Ishikawa (cell line): ENCODE measurements around the gene RXRA.

ENCODE experiments used
- CEBPB ChIP-seq: IDR thresholded peaks from 2 replicates; pipeline ENCODE4 v1.6.1; 2012
- CREB1 ChIP-seq: IDR thresholded peaks from 2 replicates; pipeline ENCODE4 v1.6.1; 2012; ENCODE audit warnings: low read depth
- EGR1 ChIP-seq: IDR thresholded peaks from 2 replicates; pipeline ENCODE4 v1.6.1; 2012
- EP300 ChIP-seq: IDR thresholded peaks from 2 replicates; pipeline ENCODE4 v1.6.1; 2012; ENCODE audit warnings: borderline replicate concordance
- FOXM1 ChIP-seq: IDR thresholded peaks from 2 replicates; pipeline ENCODE4 v1.6.1; 2012; ENCODE audit warnings: low read depth, borderline replicate concordance
- MAX ChIP-seq: IDR thresholded peaks from 2 replicates; pipeline ENCODE4 v1.6.1; 2012
- NFIC ChIP-seq: IDR thresholded peaks from 2 replicates; pipeline ENCODE4 v1.6.1; 2012
- RAD21 ChIP-seq: IDR thresholded peaks from 2 replicates; pipeline ENCODE4 v1.6.1; 2012; ENCODE audit warnings: low read depth
- REST ChIP-seq: IDR thresholded peaks from 2 replicates; pipeline ENCODE4 v1.6.1; 2012; ENCODE audit warnings: low read depth, mild to moderate bottlenecking
- TAF1 ChIP-seq: IDR thresholded peaks from 2 replicates; pipeline ENCODE4 v1.6.1; 2012; ENCODE audit warnings: low read depth, mild to moderate bottlenecking
- TCF12 ChIP-seq: IDR thresholded peaks from 2 replicates; pipeline ENCODE4 v1.6.1; 2012; ENCODE audit warnings: low read depth
- TEAD4 ChIP-seq: IDR thresholded peaks from 2 replicates; pipeline ENCODE4 v1.6.1; 2012
- USF1 ChIP-seq: IDR thresholded peaks from 2 replicates; pipeline ENCODE4 v1.6.1; 2012
- YY1 ChIP-seq: IDR thresholded peaks from 2 replicates; pipeline ENCODE4 v1.6.1; 2012; ENCODE audit warnings: low read depth
- ZBTB7A ChIP-seq: IDR thresholded peaks from 2 replicates; pipeline ENCODE4 v1.6.1; 2012; ENCODE audit warnings: low read depth

RXRA gene

DNA sequence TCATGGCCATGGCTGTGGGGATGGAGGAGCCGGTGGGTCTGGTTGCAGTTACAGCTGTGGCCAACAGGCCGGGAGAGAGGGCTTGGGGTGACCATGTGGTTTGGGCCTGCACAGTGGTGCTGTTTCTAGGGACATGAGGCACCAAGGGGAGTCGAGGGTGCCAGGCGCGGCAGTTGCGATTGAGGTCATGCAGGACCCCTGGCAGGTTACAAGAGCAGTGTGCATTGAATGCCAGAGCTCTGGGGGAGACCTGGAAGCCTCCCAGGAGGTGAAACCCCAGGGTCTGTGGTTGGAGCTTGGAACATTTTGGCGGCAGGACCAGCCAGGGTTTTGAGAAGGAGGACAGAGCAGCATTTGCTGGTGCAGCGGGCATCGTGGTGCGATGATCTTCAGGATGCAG, 21.7 kb downstream of the RXRA start:
- TF ChIP-seq TCF12: no peak
- TF ChIP-seq TAF1: no peak
- TF ChIP-seq REST: no peak
- TF ChIP-seq CEBPB: no peak
- TF ChIP-seq FOXM1: no peak
- TF ChIP-seq CREB1: no peak
- TF ChIP-seq MAX: no peak
- TF ChIP-seq EGR1: no peak
- TF ChIP-seq RAD21: no peak
- no peak for TF ChIP-seq YY1
- TF ChIP-seq NFIC: no peak
- TF ChIP-seq EP300: no peak
- TF ChIP-seq TEAD4: no peak

DNA sequence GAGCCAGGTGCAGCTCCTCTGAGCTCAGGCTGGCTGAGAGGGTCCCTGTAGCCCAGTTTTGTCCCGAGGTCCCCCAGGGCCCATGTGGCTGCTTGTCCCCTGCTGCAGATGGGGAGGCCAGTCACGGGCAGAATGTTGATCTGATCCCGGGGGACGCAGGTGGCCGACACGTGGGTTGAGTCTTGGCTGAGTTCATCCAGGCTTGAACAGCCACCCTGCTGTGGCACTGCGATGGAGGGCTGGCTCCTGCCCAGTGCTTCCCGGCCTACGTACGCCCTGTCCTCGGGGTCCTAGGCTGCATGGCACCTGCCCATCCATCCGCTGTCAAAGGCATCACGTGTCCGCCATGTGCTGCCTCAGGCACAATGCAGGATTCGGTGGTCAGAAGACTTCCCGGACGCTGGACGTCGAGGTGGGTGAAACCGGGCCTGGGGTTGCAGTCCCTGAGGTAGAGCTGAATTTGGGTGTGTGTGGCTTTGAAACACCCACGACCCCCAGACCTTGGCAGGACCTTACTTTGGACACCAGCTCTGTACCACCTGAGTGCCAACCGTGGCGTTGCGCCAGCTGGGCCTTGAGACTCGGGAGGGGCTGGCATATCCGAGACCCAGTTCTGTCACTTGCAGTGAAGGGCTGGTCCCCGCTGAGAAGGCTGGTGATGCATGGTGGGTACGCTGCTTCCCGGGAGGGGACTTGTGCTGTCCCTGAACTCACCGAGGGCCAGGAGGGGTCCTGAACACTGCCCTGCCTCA, 22.3 kb downstream of the RXRA start:
- no peak for TF ChIP-seq YY1
- TF ChIP-seq MAX: 0 out of 2 replicates have a peak, but pooled peaks have one; percentile 8

DNA sequence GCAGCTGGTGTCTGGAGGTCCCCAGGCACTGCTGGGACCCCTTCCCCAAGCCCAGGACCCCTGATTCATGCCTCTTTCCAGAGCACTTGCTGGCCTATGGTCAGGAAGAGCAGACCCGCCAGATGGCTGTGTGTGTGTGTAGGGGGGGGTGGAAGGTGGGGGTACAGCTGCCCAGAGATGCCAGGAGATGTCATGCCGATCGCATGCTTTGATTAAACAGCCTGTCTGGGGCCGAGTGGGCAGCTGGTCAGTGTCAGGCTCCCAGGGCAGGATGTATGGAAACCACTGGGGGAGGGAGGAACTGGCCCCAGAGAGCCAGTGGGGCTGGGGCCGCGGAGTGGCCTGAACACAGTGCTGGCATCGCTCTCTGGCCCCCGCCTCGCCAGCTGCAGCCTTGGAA, 23.7 kb downstream of the RXRA start:
- TF ChIP-seq ZBTB7A (no peak), RAD21 (no peak), REST (no peak), TAF1 (no peak), CREB1 (no peak), EGR1 (no peak), YY1 (no peak), USF1 (no peak), NFIC (no peak), CEBPB (no peak), MAX (no peak), EP300 (no peak), TCF12 (no peak), FOXM1 (no peak), TEAD4 (no peak)

GRCh38 chr9:134350416-134350994, 24.2 kb downstream of the RXRA start:
- TF ChIP-seq REST (no peak), EGR1 (no peak)

DNA sequence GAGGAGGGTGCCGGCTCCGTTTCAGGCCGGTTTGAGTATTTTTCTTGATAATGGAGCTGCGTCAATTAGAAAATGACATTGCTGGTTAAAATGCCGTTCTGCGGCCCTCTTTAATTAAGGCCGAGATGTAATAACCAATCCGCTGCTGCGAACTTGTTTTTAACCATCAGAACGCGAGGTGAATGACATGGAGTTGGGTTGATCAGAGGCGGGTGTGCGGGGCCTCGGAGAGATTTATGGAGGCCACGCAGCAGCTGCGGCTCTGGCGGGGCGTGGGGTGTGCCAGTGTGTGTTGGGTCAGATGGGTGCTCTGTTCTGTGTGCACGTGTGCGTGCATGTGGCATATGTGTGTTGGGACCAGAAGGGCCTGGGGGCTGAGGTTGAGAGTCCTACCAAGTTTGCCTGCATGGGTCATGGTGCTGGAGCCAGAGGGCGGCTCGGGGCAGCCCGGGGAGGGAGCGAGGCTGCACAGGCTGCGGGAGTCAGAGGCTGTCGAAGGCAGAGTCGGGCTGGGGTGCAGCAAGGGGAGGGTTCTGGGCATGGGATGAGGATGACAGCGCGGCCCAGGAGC, 25.4 kb downstream of the RXRA start:
- TF ChIP-seq TAF1: no peak
